ENCODE measurements around the gene EFCAB6. TPM values are rescaled to one million over a fixed set of nuclear protein-coding genes. Genes with fewer than 3 reads are reported as not detected.

EFCAB6 gene
- total and polyA plus RNA-seq, 2 of the 4 experiments (the other 2 are of a cell fraction) = 0.44 to 1.1 TPM

DNA sequence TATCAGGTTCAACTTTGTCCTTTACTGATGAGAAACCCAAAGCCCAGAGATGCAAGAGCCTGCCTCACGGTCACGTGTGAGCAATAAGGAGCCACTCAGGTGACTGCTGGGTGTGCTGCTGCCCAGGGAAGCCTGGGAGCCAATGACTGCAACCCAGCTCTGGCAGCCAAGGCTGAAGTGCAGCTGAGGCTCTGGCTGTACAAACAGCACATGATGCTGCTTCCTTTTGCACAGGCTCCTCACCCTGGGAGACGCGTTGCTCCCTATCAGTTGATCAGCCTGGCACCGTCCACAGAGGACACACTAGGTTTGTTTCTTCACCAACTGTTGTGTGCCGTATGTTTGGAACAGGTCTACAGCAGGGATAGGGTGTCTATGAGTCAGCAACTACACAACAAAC is 168.7 kb downstream of the EFCAB6 start:
- no peaks in the 10 kb centered on the region; the same call in 1 of the 2 replicates for H3K9me3 ChIP-seq (ENCODE audit: control insufficient read depth, insufficient read depth, low read length)
- H3K4me3 ChIP-seq (ENCODE audit: insufficient read depth, low read depth, low read length) = no peak overlapping the region
- WGBS, 2 experiments (ENCODE audit: extremely low coverage in 2 of 2, insufficient read length in 1 of 2) = 83% methylated on average over 2 of the region's 6 CpGs; no CpG with 5 or more reads in 1 of the 2 experiments
- CTCF ChIA-PET = interaction anchor here (0.6 kb wide), 1 partner anchor 24 kb away, joined by 5 read pairs; no protein-coding TSS in a partner anchor
- H4K8ac ChIP-seq (ENCODE audit: low read depth in 2 of 2, low read length in 2 of 2) = no peak overlapping the region
- no peaks in the 10 kb centered on the region for H4K20me1 ChIP-seq (ENCODE audit: insufficient read depth, low read length)
- dilution Hi-C loops (cut with HindIII; ENCODE audit: low sequenced_read_pairs, unreplicated experiment) = no loop called here
- H4K5ac ChIP-seq (ENCODE audit: low read depth, low read length) = no peak overlapping the region
- no peak overlapping the region for H2AFZ ChIP-seq (replicated peaks; ENCODE audit: low read length, poor library complexity)
- H3K23ac ChIP-seq (ENCODE audit: low read depth, low read length) = no peak overlapping the region
- no peak overlapping the region for H3K18ac ChIP-seq (ENCODE audit: low read depth, low read length)
- BruUV-seq (replicated peaks) = no TSS peak
- no peak overlapping the region for H3K27ac ChIP-seq (ENCODE audit: insufficient read depth, low read length)
- no peak overlapping the region for H2BK20ac ChIP-seq (ENCODE audit: low read depth, low read length)
- no peak overlapping the region for H3K4ac ChIP-seq (ENCODE audit: low read depth, low read length)
- no peaks in the 10 kb centered on the region for H3K9me1 ChIP-seq (ENCODE audit: insufficient read depth, low read length)
- ATAC-seq (ENCODE audit: low read depth) (no peak), DNase-seq (no peak)
- no peak overlapping the region for H3K56ac ChIP-seq (ENCODE audit: extremely low read depth, insufficient read depth, low read length)
- H2BK120ac ChIP-seq (ENCODE audit: low read depth, low read length) = no peak overlapping the region
- POLR2A ChIA-PET (ENCODE audit: unreplicated experiment) = no interaction called here
- H2BK5ac ChIP-seq (ENCODE audit: low read depth, low read length, poor library complexity, severe bottlenecking) = no peak overlapping the region
- TF ChIP-seq RFX5 (IDR thresholded peaks at IDR 0.05; ENCODE audit: low read depth, low read length) = no peak
- TF ChIP-seq RCOR1 (IDR thresholded peaks at IDR 0.05; ENCODE audit: insufficient replicate concordance, low read length) = no peak
- no peak for TF ChIP-seq BHLHE40 (IDR thresholded peaks at IDR 0.05; ENCODE audit: low read depth, low read length)
- TF ChIP-seq CHD1 (IDR thresholded peaks at IDR 0.05; ENCODE audit: low read depth, low read length) = no peak
- TF ChIP-seq POLR2A (IDR thresholded peaks at IDR 0.05; ENCODE audit: low read depth, low read length) = no peak
- TF ChIP-seq SMC3 (IDR thresholded peaks at IDR 0.05; ENCODE audit: low read depth, low read length) = no peak
- TF ChIP-seq, protein P1, sequence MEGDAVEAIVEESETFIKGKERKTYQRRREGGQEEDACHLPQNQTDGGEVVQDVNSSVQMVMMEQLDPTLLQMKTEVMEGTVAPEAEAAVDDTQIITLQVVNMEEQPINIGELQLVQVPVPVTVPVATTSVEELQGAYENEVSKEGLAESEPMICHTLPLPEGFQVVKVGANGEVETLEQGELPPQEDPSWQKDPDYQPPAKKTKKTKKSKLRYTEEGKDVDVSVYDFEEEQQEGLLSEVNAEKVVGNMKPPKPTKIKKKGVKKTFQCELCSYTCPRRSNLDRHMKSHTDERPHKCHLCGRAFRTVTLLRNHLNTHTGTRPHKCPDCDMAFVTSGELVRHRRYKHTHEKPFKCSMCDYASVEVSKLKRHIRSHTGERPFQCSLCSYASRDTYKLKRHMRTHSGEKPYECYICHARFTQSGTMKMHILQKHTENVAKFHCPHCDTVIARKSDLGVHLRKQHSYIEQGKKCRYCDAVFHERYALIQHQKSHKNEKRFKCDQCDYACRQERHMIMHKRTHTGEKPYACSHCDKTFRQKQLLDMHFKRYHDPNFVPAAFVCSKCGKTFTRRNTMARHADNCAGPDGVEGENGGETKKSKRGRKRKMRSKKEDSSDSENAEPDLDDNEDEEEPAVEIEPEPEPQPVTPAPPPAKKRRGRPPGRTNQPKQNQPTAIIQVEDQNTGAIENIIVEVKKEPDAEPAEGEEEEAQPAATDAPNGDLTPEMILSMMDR (conservative IDR thresholded peaks at IDR 0.05; ENCODE audit: low read depth, low read length) = no peak
- TF ChIP-seq NFE2L2 (IDR thresholded peaks at IDR 0.05; ENCODE audit: low read depth, low read length) = no peak
- no peak for TF ChIP-seq MAZ (IDR thresholded peaks at IDR 0.05; ENCODE audit: borderline replicate concordance, low read depth, low read length)
- TF ChIP-seq, protein P2, sequence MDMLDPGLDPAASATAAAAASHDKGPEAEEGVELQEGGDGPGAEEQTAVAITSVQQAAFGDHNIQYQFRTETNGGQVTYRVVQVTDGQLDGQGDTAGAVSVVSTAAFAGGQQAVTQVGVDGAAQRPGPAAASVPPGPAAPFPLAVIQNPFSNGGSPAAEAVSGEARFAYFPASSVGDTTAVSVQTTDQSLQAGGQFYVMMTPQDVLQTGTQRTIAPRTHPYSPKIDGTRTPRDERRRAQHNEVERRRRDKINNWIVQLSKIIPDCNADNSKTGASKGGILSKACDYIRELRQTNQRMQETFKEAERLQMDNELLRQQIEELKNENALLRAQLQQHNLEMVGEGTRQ (IDR thresholded peaks at IDR 0.05; ENCODE audit: low read depth, low read length) = no peak
- TF ChIP-seq CEBPB (IDR thresholded peaks at IDR 0.05; ENCODE audit: low read depth, low read length) = no peak
- no peak for TF ChIP-seq FOS (IDR thresholded peaks at IDR 0.05; ENCODE audit: low read depth, low read length)
- no peak for TF ChIP-seq MXI1 (IDR thresholded peaks at IDR 0.05; ENCODE audit: borderline replicate concordance, low read depth, low read length)
- no peak for TF ChIP-seq MAFK (IDR thresholded peaks at IDR 0.05; ENCODE audit: low read depth, low read length)
- no peak for TF ChIP-seq ELK1 (IDR thresholded peaks at IDR 0.05; ENCODE audit: borderline replicate concordance, low read depth, low read length)
- no peak for TF ChIP-seq RAD21 (IDR thresholded peaks at IDR 0.05; ENCODE audit: low read length)
- peaks cover 1% of the 10 kb centered on the region; the same call in 1 of the 2 replicates for H3K27me3 ChIP-seq (ENCODE audit: control insufficient read depth, insufficient read depth, low read length)
- H3K79me1 ChIP-seq (ENCODE audit: low read depth in 1 of 2, low read length in 2 of 2) = no peaks in the 10 kb centered on the region
- intact Hi-C loops (cut with micrococcal nuclease) = no loop called here
- no peak overlapping the region for H2AK5ac ChIP-seq (ENCODE audit: low read depth, low read length)
- in situ Hi-C loops (cut with MboI; ENCODE audit: low sequenced_read_pairs) = no loop called here
- H3K9ac ChIP-seq (ENCODE audit: low read depth, low read length) = no peak overlapping the region
- H3K14ac ChIP-seq (replicated peaks; ENCODE audit: low read depth, low read length) = no peak overlapping the region
- no peak overlapping the region for H4K91ac ChIP-seq (ENCODE audit: insufficient read depth, low read depth, low read length)
- no peak overlapping the region for H3K4me2 ChIP-seq (ENCODE audit: low read depth, low read length)
- H2BK15ac ChIP-seq (ENCODE audit: low read depth, low read length) = no peak overlapping the region
- no peaks in the 10 kb centered on the region for H3K36me3 ChIP-seq (ENCODE audit: control insufficient read depth, insufficient read depth, low read length)
- no peaks in the 10 kb centered on the region for H3K4me1 ChIP-seq (ENCODE audit: control insufficient read depth, insufficient read depth, low read length)
- no peak overlapping the region for H2AK9ac ChIP-seq (replicated peaks; ENCODE audit: low read depth, low read length, poor library complexity)
